Neural cell (in vitro differentiated cells): Measurements from ENCODE around the gene TENM3.

Experiments used
- EP300 ChIP-seq: fragments of 450-650 bp; conservative IDR thresholded peaks from 2 replicates; pipeline ENCODE4 v1.6.1; 2014; ENCODE audit warnings: antibody characterized with exemption, mild to moderate bottlenecking, moderate library complexity; ENCODE audit not compliant: poor library complexity, severe bottlenecking
- EZH2 ChIP-seq: fragments of 200-600, 300-800 bp; shearing (Covaris generic), sonication (generic); IDR thresholded peaks from 2 replicates; pipeline ENCODE4 v1.6.1; 2014; ENCODE audit warnings: antibody characterized with exemption, low read length, borderline replicate concordance, mild to moderate bottlenecking; ENCODE audit not compliant: insufficient read depth, poor library complexity, severe bottlenecking
- MXI1 ChIP-seq: fragments of 450-650 bp; conservative IDR thresholded peaks from 2 replicates; pipeline ENCODE4 v1.6.1; 2014; ENCODE audit warnings: antibody characterized with exemption, mild to moderate bottlenecking; ENCODE audit not compliant: poor library complexity, severe bottlenecking
- POLR2AphosphoS5 ChIP-seq: IDR thresholded peaks from 2 replicates; pipeline ENCODE4 v1.6.1; 2012
- RAD21 ChIP-seq: fragments of 450-650 bp; conservative IDR thresholded peaks from 2 replicates; pipeline ENCODE4 v1.6.1; 2014; ENCODE audit warnings: antibody characterized with exemption, mild to moderate bottlenecking, moderate library complexity
- SMC3 ChIP-seq: fragments of 450-650 bp; conservative IDR thresholded peaks from 2 replicates; pipeline ENCODE4 v1.6.1; 2014; ENCODE audit warnings: antibody characterized with exemption, mild to moderate bottlenecking, moderate library complexity; ENCODE audit not compliant: poor library complexity
- TAF1 ChIP-seq: IDR thresholded peaks from 2 replicates; pipeline ENCODE4 v1.6.1; 2012; ENCODE audit warnings: low read depth
- TF ChIP-seq, protein P1 (sequence below): fragments of 450-650 bp; IDR thresholded peaks from 2 replicates; pipeline ENCODE4 v1.5.1; 2014; ENCODE audit warnings: antibody characterized with exemption, mild to moderate bottlenecking, moderate library complexity; ENCODE audit not compliant: poor library complexity, severe bottlenecking
- TF ChIP-seq, protein P2 (sequence below): IDR thresholded peaks from 2 replicates; pipeline ENCODE4 v1.6.1; 2012; ENCODE audit warnings: borderline replicate concordance

- TF ChIP-seq, protein P1, sequence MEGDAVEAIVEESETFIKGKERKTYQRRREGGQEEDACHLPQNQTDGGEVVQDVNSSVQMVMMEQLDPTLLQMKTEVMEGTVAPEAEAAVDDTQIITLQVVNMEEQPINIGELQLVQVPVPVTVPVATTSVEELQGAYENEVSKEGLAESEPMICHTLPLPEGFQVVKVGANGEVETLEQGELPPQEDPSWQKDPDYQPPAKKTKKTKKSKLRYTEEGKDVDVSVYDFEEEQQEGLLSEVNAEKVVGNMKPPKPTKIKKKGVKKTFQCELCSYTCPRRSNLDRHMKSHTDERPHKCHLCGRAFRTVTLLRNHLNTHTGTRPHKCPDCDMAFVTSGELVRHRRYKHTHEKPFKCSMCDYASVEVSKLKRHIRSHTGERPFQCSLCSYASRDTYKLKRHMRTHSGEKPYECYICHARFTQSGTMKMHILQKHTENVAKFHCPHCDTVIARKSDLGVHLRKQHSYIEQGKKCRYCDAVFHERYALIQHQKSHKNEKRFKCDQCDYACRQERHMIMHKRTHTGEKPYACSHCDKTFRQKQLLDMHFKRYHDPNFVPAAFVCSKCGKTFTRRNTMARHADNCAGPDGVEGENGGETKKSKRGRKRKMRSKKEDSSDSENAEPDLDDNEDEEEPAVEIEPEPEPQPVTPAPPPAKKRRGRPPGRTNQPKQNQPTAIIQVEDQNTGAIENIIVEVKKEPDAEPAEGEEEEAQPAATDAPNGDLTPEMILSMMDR: no peak
- TF ChIP-seq POLR2AphosphoS5 (no peak), EZH2 (no peak), EP300 (no peak), SMC3 (no peak), RAD21 (no peak), TAF1 (no peak), MXI1 (no peak)
- TF ChIP-seq, protein P2, sequence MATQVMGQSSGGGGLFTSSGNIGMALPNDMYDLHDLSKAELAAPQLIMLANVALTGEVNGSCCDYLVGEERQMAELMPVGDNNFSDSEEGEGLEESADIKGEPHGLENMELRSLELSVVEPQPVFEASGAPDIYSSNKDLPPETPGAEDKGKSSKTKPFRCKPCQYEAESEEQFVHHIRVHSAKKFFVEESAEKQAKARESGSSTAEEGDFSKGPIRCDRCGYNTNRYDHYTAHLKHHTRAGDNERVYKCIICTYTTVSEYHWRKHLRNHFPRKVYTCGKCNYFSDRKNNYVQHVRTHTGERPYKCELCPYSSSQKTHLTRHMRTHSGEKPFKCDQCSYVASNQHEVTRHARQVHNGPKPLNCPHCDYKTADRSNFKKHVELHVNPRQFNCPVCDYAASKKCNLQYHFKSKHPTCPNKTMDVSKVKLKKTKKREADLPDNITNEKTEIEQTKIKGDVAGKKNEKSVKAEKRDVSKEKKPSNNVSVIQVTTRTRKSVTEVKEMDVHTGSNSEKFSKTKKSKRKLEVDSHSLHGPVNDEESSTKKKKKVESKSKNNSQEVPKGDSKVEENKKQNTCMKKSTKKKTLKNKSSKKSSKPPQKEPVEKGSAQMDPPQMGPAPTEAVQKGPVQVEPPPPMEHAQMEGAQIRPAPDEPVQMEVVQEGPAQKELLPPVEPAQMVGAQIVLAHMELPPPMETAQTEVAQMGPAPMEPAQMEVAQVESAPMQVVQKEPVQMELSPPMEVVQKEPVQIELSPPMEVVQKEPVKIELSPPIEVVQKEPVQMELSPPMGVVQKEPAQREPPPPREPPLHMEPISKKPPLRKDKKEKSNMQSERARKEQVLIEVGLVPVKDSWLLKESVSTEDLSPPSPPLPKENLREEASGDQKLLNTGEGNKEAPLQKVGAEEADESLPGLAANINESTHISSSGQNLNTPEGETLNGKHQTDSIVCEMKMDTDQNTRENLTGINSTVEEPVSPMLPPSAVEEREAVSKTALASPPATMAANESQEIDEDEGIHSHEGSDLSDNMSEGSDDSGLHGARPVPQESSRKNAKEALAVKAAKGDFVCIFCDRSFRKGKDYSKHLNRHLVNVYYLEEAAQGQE: no peak
Measured at GRCh38 chr4:182265881-182266280, 22.7 kb downstream of the TENM3 start.
